HT-29 (cell line): Measurements from ENCODE around the gene SCN4A. TPM values are rescaled to one million over a fixed set of nuclear protein-coding genes. Genes with fewer than 3 reads are reported as not detected.
"Not testable (repeated sequence)": the region's sequence is repeated elsewhere in the genome, so short reads cannot be mapped to it uniquely, and the experiment has no call there.

Experiments used
- DNase-seq: peaks from one replicate; pipeline ENCODE4 v3.0.0-alpha.2; 2015; ENCODE audit warnings: low spot score
- total RNA-seq: library from RNA; depleted of rRNA; stranded (reverse); fragments of >200 nt; shearing (Covaris generic); gene quantifications from 2 replicates; pipeline ENCODE4 v1.2.3, GENCODE V29; 2014

The SCN4A gene
- total RNA-seq, 1 experiment from 2014 or later: not detected

DNA sequence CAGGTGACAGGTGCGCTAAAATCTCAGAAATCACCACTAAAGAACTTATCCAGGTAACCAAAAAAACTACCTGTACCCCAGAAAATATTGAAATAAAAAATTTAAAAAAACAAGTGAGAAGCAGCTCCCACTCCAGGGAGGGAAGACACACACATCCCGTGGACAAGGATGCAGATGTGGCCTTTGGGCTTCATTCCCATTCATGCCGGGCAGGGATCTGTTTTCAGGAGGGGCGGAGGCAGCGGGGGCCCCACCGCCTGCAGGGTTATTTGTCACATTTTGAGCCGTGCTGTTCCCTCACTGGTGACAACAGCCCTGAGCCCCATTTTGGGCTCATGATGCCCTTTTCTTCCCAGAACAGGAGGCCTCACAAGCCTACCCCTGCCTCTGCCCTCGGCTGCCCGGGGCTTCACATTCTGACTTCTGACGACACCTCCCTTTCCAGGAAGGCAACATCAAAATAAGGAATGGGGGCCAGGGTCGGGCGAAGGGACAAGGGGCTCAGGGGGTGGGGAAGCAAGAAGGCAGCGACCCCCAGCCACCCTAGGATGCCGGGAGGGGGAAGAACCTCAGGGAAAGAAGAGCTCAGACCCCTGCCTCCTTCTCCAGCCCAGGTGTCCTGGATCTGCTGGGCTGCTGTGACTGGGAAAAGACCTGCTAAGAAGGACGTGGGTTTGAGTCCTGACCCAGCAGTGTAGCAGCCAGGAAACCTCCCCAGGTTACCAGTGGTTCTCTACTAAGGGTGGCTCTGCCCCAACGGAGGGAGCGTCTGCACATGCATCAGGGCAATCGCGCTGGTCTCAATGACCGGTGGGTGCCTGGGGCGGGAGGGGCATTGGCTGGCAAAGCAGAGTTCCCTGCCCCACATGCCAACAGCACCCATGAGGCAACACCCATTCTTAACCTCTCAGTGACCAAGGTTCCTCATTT lies 38.3 kb downstream of the SCN4A start:
- DNase-seq: no peak

DNA sequence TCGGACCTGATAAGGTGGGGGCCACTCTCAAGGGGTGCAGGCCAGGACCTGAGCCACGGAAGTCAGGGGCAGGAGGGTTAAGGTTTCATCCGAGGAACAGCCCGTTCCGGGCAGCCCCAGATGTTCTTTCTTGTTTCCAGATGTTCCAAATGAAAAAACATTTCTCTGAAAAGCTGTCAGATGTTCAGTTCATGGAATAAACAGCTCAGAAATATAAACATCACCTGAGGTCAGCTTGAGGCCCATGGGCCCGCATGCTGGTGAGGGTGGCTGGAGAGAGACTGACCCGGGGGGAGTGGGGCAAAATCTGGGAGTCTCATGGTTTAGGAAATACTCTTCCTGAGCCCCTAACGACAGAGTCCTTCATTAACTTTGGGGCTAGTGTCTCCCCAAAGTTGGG lies 39.1 kb downstream of the SCN4A start:
- no peak for DNase-seq

DNA sequence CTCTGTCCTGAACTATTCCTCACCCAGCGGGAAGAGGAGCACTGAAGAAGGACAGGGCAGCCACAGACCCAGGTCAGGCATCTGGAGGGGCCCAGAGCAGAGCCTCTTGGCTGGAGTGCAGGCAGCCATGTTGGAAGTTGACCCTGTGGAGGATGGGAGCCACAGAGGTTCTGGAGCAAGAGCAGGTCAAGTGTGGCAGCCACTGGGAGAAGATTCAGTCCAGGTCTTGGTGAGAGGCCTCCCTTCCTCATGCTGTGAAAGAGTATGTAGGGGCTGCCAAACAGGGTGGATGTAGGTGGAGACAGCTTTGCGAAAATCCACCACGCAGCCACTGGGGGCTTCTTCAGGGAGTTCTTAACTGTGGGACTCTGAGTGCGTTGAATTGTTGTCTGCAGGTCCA lies 40.0 kb downstream of the SCN4A start:
- no peak for DNase-seq

DNA sequence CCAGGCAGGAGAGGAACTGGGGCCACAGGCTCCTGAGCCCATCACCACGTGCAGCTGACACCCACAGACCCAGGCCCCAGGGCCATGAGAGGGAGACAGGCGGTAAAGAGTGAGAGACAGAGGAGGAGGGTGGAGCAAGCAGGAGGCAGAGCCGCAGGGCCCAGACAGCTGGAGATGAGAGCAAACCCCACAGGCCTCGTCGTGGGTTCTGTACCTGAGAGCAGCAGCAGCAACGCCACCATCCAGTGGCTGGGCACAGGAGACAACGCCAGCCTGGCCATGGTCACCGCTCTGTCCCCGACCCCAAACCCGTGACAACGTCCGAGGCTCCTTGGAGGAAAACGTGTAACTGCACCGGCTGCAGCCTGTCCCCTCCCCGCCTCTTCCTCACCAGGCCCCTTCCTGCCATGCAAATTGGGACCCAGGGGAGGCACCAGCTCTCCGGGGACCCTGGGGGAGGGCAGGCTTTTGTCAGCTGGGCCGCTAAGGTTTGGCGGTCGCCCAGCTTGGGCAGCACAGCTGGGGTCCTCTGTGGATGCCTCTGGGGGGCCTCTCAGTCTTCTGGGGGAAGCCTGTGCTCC lies 40.6 kb downstream of the SCN4A start, which contains the start of gene CD79B:
Gene CD79B, minus strand, starts transcription at position 351 of the 581 bp plus-strand sequence. Its CDS starts 70 bp downstream, at position 281.
- DNase-seq: no peak

DNA sequence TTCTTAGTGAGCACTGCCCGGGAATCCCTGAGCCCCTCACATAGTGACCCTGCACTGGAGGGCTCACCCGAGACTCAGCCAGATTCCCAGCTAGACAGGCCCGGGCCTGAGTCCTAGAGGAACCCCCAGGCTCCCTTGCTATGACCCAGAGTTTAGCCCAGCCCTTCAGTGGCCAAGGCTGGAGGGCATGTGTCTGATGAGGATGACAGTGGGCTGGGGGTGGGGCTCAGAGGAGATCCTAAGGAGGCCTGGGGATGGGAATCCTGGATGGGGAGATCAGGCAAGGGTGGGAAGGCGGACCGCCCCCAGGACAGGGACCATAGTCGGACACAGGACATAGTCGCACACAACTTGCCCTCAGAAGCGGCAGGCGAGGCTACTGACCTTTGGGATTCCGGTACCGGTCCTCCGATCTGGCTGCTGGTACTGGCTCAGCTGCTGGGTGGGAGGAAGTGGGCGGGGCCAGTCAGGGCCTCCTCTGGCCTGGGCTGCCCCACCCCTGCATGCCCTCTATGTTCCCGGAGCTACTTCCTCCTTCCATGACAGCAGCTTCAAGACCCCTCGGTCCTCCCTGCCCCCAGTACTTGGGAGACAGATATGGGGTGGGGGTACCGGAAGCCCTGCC lies 41.7 kb downstream of the SCN4A start:
- no peak for DNase-seq

DNA sequence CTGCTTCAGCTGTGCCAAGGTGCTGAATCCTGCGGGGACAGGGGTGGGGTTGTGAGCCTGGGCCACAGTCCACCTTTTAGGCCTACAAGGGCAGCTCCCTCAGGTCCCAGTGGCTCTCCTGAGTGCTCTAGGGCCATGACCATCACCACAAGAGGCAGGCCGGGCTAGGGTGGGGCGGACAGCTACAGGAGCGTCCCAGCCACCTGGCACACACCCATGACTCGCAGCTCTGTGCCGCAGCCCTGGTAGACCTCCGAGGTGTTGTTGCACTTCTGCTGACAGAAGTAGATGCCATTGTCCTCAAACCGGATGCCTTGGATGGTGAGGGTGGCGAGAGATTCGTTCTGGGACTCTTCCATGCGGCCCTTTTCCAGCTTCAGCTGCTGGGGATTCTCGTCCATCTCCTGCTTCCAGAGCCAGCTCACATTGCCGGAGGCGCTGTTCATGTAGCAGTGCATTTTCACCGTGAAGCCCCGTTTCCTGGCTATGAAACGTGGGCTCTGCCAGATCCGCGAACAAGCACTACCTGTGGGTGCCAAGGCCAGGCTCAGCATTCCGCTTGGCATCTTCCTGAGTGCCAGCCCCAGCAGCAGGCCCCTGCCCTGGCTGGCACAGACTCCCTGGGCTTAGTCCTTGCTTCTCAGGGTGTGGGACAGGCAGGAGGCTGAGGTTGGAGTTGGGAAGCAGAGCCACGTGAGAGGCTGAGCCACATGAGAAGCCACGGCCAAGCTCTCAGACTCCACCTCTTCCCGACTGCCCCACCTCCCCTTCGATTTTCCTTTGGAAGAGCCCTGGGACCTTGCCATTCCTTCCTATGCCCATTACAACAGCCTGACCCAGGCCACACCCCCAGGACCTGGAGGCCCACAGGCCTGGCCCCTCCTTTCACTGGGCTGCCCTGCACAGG lies 42.6 kb downstream of the SCN4A start:
- no peak for DNase-seq

DNA sequence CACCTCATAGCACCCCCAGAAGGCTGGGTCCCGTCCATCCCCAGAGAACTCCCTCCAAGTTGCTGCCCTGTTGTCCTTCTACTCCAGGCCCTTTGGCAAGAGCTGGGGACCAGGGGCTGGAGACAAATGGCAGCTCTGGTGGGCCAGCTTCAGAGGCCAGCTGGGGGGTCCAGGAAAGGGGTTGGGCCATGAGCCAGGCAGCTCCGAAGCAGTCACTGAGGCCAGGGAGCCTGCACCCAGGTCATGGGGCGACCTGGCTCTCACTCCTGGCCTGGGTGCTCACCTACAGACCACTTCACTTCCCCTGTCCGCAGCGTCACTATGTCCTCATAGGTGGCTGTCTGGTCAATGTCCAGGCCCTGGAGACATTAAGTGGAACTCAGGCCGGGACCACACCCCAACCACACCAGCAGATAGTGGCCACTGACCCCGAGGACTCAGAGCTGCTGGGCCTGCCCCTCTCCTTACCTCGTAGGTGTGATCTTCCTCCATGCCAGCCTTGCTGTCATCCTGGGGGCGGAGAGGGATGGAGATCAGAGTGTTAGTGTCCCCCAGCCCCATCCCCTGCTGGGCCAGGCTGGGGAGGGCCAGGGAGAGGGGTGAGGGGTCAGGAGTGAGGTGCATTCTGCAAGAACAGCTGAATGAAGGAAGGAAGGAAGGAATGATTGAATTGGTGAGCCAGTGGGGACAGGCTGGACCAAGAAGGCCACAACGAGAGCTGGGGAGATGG lies 43.6 kb downstream of the SCN4A start:
- DNase-seq: no peak

DNA sequence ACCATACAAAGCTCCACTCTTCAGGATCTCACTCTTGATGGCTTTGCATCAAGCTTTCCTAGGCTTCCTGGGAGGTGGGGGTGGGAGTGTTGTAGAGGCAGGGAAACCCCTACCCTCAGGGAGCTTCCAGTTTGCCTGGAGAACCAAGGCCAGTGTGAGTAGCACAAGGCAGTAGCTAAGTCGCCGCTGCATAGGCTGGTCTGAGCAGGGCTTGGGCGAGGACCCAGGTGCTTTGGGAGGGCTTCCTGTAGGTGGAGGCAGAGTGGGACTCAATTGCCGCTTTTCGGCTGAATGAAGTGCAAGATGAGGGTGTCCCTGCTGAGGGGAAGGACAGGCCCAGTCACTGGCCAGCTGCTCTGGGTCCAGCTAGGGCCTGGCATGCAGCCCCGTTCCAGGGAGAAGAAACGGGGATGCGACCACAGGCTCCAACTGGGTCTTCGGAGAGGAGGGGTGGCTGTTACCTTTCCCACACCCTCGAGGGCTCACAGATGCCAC lies 44.5 kb downstream of the SCN4A start:
- no peak for DNase-seq

DNA sequence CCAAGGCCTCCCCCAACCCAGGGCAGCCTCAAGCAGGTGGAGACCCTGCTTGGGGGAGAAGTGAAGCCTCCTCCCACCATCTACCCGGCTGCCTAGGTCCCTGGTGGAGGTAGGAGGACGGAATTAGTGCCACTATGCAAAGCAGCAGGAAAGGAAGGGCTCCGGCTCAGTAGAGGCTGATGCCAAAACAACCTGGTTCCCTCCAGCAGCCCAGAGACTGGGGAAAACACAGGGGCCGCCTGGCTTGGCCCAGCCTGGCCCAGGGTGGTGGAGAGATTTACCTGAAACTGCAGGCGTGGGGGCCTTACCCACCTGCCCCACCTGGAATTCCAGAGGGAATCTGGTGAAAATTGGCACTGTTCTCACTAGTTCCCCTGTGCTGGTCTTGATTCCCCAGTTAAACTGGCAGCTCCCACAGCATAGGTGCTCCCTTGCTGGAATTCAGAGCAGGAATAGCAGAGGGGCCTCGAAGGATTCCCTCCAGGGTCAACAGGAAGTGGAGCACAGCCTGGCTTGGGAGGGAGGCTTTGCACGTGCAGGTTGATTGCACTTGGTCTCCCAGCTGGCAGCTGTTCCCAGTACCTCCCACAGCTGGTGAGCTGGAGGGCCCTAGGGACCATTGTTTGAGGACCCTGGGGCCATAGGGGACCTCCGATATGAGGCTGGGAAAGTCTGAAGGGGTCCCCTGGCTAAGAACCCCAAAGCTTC lies 45.1 kb downstream of the SCN4A start:
- DNase-seq: no peak

DNA sequence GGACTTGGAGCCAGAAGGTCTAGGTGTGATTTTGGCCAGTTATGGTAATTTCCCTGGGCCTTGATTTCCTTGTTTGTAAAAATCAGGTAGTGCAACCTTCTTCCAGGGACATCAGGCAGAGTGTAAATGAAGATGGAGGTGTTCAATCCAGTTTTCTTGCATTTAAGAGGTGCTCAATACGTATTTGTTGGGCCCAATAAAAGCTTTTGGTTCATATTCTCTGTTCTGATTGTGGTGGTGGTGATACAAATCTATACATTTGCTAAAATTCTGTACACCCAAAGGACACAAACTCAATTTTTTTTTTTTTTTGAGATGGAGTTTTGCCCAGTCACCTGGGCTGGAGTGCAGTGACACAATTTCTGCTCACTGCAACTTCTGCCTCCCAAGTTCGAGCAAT lies 46.6 kb downstream of the SCN4A start:
- DNase-seq: no peak

DNA sequence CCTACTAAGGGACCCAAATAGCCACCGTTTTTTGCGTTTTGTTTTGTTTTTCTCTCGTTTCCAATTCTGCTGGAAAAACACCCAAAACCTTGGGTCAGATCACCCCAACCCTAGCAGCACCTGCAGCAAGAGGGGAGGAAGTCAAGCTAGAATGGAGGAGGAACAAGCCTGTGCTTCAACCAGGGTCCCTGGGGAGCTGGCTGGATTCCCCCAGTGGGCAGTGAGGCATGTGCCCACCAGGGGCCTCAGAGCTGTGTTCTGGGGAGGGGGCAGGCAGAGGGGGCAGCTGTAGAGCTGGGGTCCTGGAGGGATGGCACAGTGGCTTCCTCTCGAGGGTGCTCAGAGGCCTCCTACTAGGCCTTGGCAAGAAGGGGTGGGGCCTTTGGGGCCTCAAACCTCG lies 47.1 kb downstream of the SCN4A start:
- no peak for DNase-seq

DNA sequence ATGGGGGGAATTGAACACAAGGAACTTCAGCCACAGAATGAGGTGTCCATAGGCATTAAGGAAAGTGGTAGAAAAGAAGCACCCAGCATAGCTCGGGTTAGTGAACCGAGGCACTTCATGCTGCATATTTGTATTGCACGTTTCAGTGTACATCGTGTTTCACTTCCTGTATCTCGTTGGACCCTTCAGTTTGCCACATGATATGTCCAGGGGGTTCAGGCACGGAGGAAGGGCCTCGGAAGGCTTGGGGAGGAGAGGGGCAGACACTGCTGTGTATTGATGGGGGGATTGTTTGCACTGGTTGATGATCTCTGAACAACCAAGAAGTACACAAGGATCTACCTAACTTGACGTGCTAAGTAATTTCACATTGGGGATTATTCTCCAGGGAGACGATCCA lies 50.3 kb downstream of the SCN4A start:
- not testable (repeated sequence) for DNase-seq

DNA sequence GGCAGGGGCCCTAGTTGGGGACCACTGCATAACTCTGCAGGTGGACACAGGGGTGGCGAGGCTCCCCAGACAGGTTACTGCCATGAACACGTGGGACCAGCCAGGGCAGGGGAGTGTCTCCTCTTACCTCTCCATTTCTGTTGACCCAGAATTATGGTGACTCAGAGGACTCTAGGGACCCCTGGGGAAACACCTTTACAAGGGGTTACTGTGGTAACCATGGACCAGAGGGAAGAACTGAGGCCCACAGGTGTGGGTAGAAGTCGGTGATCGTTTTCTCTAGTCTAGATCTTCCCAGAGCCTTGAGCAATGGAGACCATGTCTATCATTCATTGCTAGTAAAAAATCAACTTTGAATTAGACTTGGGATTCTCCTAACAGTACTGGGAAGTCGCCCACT lies 51.9 kb downstream of the SCN4A start:
- DNase-seq: not testable (repeated sequence)

DNA sequence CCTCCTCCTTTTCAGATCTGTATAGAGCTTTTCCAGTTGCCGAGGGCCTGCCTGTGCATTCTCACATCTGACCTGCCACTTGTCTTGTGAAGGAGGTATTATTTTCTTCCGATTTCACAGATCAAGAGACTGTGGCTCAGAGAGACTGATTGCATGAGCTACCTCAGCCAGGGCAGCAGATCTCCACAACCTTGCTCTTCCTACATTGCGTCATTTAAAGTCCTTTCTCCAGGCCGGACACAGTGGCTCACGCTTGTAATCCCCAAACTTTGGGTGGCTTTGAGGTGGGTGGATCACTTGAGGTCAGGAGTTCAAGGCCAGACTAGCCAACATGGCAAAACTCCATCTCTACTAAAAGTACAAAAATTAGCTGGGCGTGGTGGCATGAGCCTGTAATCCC lies 52.7 kb downstream of the SCN4A start:
- not testable (repeated sequence) for DNase-seq

DNA sequence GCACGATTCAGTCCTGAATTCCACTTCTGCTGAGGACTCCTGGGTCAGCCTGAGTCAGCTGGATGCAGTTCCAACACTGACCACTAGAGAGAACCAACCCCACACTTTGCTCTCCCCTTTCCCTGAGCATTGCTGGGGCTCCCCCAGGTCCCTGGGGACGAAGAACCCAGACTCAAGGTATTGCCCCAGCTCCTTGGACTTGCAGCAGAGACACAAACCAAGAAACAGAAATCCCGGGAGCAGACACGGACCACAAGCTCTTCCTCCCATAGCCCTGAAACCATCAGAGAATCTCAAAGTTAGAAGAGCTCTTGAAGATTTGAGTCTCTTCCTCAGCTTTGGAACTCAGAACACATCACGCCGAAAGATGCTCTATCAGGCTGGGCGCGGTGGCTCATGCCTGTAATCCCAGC lies 53.4 kb downstream of the SCN4A start:
- DNase-seq: peak; percentile 77

DNA sequence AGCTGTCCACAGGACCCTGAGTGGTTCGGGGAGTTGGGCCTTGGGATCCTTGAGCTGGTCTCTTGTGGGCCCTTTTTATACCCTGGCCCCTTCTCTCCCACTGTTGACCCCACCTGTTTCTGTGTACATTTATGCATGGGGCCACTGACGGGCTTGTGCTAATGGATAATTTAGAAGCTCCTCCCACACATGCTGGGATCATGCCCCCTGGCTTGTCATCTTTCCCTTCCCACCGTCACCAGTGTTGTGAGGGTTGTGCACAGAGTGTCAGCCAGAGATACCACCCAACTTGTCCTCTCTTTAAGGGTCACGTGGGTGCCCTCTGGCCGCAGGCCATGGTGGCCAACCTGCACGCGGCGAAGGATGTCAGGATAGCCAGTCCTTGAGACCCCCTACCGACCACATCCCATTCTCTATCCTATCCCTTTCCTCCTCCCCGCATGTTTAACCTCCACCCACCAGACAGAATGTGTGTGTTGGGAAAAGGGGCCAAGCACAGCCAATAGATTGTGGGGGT lies 53.9 kb downstream of the SCN4A start, which contains the start of gene GH1:
Gene GH1, minus strand, starts transcription at position 51 of the 517 bp plus-strand sequence. CDS start 63 bp downstream, outside the sequence.
- not testable (repeated sequence) for DNase-seq

DNA sequence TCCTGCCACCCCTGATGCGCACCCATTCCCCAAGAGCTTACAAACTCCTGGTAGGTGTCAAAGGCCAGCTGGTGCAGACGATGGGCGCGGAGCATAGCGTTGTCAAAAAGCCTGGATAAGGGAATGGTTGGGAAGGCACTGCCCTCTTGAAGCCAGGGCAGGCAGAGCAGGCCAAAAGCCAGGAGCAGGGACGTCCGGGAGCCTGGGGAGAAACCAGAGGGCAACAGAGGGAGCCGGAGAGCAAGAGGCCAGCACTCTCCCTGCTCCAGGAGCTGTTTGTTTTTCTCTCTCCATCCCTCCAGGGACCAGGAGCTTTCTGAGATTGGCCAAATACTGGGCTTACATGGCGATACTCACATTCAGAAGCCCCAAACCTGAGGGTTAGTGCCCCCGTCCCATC lies 54.4 kb downstream of the SCN4A start:
- no peak for DNase-seq

DNA sequence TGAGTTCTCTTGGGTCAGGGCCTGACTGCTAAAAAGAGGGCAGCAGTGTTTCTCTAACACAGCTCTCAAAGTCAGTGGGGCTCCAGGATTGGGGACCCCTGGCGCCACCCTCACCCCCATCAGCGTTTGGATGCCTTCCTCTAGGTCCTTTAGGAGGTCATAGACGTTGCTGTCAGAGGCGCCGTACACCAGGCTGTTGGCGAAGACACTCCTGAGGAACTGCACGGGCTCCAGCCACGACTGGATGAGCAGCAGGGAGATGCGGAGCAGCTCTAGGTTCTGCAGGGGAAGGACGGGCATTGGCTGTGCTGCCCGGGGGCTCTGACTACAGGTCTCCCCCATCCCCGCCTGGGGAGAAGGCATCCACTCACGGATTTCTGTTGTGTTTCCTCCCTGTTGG lies 55.1 kb downstream of the SCN4A start:
- DNase-seq: no peak

DNA sequence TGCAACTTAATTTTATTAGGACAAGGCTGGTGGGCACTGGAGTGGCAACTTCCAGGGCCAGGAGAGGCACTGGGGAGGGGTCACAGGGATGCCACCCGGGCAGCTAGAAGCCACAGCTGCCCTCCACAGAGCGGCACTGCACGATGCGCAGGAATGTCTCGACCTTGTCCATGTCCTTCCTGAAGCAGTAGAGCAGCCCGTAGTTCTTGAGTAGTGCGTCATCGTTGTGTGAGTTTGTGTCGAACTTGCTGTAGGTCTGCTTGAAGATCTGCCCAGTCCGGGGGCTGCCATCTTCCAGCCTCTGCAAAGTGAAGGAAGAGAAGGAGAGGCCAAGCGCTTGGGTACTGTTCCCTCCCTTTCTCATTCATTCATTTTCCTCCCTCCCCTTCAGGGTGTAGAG lies 55.5 kb downstream of the SCN4A start:
- DNase-seq: not testable (repeated sequence)
